GM21576 (cell line): Measurements from ENCODE around the gene DDRGK1.
A peak's percentile ranks its signal among the peaks of the same experiment; 100 is the strongest.

Source experiments
- ATAC-seq: cut with Tn5 transposase; IDR thresholded peaks from one replicate; pipeline ENCODE4 v1.9.1; 2021; ENCODE audit warnings: mild to moderate bottlenecking, moderate library complexity; ENCODE audit not compliant: unreplicated experiment

DDRGK1 gene

DNA sequence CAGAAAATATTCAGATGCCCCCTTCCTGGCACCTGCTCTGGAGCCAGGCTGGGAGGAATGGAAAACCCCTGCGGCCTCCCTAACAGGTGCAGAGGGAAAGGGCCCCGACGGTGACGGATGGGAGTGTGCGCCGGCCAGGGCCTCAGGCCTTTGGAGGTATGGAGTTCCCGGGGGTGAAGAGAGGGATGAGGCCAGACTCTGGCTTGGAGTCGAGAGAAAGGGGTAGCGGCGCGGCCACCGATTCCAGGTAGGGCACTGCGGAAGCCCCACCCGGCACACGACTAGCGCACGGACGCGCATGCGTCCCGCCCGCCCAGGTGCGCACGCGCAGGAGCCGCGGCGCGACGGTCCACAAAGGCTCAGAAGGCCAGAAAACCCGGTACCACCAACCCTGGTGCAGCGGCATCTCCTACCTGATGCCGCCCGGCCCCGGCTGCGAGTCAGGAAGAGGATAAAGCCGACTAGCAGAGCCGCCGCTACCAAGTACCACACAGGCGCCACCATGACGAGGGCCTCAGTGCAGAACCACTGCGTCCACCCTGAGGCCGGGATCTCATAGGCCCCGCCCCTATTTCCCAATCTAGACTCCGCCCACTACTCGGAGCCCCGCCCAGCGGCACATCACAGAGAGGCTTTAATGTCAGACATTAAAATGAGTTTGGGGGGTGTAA, at the start of gene DDRGK1:
Gene DDRGK1, minus strand, starts transcription at position 559 of the 671 bp plus-strand sequence. Its CDS starts 55 bp downstream, at position 504.
- ATAC-seq = peak; percentile 80

DNA sequence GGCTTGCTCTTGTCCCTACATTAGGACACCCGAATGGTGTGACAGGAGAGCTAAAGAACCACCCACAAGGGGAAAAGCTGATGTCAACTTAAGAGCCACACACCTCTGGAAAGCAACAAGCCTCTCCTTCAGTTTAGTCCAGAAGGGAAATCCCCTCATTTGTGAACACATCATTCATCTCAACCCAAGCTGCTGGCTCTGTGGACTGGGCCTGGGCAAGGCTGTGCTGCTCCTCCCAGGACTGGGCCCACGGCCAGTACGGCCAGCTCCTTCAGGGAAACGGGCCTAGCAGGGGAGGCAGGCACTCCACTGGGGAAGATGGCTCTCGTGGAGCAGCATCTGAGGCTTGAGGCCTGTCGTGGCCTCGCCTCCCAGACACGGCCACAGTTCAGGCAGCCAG, 47.3 kb upstream of the DDRGK1 start:
- ATAC-seq = no peak

DNA sequence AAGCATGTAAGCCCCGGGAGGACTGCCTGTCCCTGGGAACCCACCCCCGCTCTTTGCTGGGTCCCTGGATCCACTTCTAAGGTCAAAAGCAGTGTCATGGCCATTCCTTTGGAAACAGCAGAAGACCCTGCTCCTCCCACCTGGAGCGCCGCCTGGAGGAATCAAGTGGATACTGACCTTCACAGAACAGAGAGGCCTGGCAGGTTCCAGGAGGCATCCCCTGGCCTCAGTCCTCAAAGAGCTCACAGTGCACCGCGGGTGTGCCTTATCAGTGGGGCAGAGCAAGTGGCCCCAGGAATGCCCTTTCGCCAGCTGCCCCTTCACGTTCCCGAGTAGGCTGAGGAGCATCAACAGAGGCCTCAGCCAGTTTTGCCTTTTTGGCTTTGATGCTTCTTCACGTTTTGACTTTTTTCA, 45.6 kb upstream of the DDRGK1 start:
- no peak for ATAC-seq

DNA sequence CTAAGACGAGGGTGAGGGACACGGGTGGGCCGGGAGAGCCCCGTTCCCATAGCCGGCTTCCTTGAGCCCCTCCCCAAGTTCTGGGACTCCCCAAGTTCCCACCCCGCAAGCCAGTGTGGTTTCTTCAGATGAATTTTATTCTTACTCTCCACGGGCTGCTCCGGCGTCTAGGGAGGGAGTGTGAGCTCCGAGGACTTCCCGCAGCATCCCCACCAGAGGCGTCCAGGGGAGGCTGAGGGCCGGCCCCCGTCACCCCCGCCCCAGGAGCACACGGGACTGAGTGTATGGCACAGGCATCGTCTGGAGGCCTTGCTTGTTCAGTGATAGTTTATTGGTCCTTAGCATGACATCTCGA, 44.5 kb upstream of the DDRGK1 start:
- ATAC-seq = no peak

DNA sequence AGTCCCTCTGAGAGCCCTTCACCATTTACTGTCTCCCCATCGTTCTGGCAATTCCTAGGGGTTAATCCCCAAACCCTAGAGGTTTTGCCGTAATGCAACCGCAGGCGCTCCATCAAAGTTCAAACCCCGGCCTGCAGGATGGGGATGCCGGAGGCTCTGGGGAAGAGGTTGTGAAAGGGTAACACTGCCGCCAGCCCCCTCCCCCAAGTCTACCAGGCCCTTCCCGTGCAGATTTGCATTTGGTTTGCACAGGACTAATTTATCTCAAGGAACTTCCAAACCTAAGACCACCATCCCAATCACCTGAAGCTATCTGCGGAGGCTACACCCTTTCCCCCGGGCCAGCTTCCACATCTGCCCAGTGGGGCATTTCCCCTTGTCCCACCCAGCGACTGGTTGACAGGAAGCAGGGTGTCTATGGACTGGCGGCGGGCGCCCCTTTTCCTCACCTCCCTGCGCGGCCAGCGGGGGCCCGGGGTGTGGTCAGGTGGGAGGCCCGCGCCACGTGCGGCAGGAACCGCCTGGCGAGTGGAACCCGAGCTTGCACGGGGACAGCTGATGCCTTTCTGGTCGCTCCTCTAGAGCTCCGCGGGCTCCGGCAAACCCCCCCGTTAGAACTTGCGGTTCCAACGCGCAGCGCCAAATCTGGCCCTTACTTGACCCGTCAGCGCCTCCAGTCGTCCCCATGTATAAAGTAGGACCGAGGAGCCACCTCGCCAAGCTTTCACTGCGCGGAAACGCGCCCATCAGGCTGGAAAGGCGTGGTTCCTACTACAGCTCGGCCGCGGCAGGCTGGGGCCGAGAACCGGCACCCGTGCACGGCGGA, 43.9 kb upstream of the DDRGK1 start:
- ATAC-seq = no peak

DNA sequence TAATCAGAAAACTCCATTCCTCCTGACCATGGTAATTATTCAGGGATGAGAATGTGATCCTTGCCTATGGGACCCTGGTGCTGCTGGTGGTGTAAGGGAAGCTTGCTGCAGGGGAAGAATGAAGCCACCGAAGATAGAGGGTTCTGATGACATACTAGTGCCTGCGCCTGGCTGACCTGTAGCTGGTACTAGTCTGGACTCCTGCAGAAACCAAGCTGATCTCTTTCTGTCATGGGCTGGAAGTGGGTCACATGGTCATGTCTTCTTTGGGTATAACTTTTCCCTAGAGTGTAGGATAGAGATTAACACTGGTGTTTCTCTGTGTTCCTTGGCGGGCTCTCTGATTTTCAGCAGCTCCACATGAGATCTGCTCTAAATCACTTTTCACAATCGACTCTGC, 43.2 kb upstream of the DDRGK1 start:
- ATAC-seq = no peak

DNA sequence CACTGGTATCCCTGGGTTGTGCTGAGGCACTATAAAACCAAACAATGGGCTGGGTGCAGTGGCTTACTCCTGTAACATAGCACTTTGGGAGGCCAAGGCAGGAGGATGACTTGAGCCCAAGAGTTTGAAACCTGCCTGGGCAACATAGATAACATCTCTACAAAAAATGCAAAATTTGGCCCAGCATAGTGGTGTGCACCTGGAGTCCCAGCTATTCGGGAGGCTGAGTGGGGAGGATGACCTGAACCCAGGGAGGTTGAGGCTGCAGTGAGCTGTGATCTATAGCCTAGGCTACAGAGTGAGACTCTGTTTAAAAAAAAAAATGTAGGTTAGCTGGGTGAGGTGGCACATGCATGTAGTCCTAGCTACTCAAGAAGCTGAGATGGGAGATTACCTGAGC, 42.2 kb upstream of the DDRGK1 start:
- ATAC-seq = no peak

DNA sequence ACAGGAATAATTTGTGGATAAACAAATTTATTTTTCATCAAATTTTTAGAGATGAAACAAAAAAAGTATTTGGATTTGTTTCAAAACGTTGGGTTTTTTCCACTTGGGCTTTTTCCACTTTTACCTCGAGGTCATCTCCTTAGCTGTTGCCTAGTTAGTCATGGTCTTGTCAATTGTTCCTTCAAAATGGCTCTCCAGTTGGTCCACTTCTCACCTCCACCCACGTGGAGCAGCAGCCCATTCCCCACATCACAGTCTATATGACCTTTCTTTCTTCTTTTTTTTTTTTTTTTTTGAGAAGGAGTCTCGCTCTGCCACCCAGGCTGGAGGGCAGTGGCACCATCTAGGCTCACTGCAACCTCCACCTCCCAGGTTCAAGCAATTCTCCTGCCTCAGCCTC, 41.2 kb upstream of the DDRGK1 start:
- no peak for ATAC-seq

DNA sequence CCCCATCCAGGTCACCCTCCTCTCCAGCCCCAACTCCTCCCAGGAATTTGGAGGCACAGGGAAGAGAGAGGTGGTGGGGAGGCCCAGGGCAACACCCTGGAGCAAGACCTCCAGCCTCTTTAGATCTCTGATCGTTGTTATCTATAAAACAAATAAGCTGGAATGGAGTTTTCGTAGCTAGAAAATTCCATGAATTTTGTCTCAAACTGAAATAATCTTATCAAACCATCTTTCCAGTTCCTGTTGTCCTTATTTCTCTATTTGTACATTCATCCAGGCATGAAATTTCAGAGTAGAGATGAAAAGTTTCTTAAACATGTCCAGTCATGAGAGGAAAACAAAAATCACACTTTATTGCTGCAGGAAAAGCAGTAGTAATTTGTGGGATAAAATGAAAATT, 40.7 kb upstream of the DDRGK1 start:
- no peak for ATAC-seq

DNA sequence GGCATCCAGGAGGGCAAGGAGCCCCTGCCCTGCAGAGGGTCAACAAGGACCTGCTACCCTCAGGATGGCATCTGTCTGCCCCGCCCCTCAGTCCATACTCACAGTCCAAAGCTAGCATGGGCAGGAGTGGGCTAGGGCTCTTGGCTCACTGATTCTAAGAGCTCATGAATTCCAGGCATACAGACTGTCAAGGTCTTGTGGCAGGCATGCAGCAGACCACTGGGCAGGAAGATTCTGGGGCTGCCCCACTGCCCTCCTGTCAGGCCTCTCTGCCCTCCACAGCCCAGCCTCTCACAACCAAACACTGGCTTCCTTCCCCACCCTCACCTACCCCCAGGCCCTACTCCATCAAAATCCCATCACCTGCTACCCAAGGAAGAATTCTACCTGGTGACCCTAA, 40.1 kb upstream of the DDRGK1 start:
- no peak for ATAC-seq

DNA sequence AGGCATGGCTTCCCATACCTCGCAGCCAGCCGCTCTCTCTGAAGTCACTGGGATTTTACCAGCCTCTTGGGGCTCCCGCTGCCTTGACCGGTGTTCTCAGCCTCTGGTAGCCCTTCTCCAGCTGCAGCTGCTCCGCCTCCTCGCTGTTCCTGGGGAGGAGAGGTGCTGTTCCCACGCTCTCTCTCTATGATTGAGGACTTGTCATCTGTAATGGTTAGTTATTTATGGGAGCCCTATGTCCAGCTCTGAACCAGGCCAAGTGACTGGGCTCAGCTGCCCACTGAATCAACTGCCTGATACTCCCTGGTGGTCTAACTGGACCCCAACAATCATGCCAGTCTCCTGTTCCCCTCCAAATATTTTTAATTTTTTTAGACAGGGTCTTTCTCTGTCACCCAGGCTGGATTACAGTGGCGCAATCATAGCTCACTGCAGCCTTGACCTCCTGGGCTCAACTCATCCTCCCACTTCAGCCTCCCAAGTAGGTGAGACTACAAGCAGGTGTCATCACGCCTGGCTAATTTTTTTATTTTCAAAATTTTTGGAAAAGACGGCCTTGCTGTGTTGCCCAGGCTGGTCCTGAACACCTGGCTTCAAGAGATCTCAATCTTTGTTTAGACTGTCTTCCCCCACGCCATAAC, 39.4 kb upstream of the DDRGK1 start:
- no peak for ATAC-seq

DNA sequence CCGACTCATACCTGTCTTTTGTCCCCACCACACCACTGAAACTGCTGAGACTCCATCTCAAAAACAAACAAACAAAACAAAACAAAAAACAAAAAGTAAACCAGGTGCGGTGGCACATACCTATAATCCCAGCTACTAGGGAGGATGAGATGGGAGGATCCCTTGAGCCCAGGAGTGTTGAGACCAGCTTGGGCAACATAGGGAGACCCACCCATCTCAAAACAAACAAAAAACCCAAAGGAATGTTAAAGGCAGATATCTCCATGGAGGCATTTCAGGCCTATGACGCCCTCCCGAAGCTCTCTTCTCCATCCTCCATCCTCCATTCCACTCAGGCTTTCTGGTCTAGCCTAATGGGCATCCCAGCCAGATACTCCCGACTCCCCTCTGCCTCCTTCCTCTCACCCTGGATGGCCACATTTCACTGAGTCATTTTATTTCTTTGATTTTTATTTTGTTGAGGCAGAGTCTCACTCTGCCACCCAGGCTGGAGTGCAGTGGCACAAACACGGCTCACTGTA, 37.8 kb upstream of the DDRGK1 start:
- no peak for ATAC-seq

DNA sequence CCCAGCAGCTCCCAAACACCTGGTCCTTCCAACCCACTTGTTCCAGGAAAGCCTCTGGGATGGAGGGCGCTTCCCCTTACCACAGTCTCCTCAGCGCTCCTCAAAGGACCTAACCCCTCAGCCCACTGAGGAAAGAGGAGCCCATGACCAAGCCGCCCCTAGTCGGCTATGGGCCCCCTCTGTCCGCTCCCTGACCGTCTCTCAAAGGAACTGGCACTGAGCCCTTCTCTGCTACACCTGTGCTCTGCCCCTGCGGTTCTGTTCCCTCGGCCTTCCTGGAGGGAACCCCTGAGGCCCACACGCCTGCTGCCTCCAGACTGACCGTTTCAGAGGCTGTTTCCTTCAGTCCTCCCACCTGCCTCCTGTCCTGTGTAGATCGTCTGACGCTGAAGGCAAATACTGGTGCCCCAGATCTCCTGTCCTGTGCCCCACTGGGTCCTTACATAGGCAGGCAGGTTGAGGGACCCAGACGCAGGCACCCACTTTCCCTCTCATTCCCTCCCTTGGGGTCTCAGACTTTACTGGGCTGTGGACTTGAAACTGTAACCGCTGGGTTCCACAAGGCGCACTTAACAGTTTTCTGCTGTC, 36.4 kb upstream of the DDRGK1 start:
- no peak for ATAC-seq

DNA sequence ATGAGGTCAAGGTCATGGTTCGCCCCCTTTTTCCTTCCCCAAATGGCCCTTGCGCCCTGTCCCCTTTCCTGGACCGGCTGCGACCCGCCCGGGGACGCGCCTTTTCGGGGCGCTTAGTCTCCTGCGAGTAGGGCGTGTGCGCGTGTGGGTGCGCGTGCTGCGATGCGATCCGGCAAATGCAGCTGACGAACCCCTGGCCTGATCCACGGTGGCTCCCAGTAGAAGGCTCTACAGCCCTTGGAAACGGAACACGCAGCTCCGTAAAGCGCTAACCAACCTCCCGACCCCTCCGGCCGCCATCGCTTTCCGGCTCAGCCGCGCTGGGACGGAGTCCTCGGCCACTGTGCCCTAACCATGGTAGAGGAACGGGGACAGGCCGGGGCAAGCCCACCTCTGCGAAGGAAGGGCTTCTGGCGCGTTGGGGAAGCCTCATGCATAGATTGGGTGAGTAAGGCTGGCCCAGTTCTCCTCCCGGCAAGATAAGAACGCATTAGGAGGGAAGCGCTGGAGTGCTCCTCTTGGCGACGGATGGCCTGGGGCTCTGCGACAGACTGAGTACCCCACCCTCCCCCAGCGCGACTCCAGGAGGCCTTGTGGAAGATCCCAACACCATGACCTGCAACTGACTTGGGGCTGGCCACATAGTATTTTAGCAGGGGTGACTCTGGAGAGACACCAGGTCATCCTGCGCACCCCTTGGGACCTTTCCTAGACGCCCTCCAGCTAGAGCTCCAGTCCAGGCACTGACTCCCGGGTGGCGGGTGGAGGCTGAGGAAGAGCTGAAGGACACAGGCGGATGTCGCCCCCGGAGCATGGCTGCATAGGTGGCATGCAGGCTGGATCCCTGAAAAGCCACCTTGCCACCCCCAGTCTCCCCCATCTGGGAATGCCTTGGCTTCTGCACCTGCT, 35.6 kb upstream of the DDRGK1 start:
- ATAC-seq = no peak

DNA sequence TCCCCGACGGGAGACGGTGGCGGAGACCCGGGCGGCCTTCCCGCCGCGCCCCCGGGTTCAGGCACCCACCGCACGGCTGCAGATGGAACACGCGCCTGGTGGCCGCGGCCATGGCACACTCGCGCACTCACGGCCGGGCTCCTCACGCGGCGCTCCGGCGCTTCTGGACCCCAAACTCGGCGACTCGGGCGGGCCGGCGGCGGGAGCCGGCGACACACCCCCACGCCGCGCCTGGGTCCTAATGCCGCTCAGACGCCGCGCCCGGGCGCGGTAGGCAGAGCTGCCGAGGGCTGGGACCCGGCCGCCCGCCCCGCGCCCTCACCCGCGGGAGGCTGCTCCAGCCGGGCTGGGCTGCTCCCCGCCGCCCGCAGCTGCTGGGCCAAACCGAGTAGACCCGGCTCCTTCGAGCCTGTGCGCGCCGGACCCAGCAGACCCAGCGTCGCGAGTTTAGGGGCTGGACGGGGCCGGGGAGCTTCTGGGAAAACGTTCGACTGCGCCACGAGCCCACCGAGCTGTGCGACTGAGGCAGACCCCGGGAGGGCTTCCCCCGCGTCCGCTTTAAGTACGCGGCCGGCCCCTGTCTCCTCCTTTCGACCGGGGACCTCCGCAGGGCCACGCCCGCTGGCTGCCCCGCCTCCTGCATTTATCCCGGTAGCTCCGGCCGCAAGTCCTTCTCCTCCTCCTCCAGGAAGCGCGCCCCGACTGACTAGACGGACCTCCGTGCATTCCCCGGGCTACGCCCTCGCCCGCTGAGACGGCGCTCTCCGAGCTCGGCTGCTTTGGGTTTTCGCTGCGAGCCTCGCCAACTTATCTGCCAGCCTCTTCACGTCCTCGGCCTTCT, 34.8 kb upstream of the DDRGK1 start, which contains the start of gene SLC4A11:
Gene SLC4A11, minus strand, starts transcription at position 165 of the 841 bp plus-strand sequence. Its CDS starts 53 bp downstream, at position 112.
- peak; percentile 39 for ATAC-seq

DNA sequence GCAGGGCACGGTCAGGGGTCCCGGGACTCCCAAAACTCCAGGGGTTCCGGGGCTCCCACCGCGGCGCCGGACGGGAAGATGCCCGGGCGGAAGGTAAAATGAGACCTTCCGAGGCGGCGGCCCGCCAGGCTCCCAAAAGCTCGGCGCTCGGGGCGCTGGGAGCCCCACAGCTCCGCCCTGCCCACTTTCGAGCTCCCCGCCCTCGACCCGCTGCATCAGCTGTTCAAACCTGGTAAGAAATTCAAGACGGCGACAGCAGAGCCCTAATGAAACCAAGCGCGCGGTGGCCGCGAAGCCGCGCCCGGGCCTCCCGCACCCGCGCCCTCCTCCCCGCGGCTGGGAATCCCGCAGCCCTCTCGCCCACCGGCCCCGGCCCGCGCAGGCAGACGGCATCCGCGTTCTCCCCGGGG, 34.1 kb upstream of the DDRGK1 start:
- ATAC-seq = peak; percentile 53

DNA sequence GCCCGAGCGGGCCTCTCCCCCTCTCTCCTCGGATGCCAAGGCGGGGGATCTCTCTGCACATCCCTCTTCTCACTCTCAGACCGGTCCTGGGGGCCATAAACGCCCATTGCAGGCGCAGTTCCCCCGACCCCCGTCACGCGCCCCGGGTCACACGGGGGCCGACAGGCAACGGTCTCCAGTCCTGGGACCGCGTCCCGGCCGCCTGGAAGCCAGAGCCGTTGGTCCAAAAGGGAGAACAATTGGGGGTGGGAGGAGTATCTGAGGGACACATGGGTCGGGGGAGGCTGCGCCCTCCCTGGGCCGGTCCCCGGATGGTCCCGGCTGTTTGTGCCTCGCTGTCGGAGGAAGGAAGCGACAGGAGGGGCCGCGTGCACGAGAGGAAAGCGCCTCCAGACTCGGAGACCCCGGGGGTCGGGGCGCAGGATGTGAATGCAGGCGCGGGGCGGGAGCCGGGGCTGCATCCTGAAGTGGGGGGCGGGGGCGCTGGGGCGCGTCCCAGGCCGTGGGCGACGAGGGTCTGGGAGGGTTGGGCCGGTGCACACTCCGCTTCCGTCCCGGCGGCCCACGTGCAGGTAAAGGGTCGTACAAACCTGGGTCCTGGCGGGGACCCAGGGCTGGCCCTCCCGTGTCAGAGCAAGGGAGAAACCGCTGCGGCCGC, 33.6 kb upstream of the DDRGK1 start:
- ATAC-seq = no peak

DNA sequence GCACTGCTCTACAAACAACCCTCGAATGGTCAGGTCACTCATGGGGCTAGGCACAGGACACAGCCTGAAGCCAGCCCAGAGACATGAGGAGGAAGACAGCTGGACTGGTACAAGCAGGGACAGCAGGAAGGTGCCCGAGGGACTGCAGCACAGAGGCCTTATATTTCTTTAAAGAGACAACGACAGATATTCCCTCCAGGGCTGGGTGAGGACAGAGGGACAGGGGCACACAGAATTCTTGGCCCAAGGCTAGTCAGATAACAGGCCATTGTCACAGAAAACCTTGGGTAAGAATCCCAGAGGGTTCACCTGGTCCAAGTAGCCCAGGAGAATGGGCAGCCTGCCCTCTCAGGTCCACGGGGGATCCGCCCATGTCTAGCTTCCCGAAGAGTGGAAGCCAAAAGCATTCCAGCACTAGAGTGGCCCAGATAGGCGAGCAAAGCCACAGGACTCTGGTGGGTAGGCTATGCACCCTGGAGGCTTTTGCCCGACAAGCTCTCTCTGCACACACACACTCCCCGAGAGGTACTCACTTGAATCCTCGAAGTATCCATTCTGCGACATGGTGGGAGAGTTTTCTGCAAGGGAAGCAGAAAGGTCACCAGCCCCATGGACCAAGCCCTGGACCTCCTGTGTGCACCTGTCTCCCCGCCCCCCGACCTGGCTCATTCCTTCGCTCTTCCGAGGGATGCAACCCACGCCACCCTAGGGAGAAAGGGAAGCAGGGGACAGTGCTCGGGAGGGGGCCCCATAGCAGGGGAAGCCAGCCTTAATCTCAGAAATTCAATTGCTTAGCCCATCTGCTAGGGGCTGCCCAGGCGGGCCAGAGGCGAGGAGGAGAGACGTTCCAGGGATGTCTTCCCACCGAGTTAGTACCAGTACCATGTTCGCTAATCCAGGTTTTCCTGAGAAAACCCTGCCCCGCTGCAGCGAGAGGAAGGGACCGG, 32.8 kb upstream of the DDRGK1 start:
- no peak for ATAC-seq
